HG03064 (cell line): ENCODE results near the gene ALG1.
"Not testable (repeated sequence)": the region's sequence is repeated elsewhere in the genome, so short reads cannot be mapped to it uniquely, and the experiment has no call there.

Experiments used
- ATAC-seq: cut with Tn5 transposase; IDR thresholded peaks from one replicate; pipeline ENCODE4 v1.9.1; 2021; ENCODE audit warnings: low read depth; ENCODE audit not compliant: unreplicated experiment

The ALG1 gene

DNA sequence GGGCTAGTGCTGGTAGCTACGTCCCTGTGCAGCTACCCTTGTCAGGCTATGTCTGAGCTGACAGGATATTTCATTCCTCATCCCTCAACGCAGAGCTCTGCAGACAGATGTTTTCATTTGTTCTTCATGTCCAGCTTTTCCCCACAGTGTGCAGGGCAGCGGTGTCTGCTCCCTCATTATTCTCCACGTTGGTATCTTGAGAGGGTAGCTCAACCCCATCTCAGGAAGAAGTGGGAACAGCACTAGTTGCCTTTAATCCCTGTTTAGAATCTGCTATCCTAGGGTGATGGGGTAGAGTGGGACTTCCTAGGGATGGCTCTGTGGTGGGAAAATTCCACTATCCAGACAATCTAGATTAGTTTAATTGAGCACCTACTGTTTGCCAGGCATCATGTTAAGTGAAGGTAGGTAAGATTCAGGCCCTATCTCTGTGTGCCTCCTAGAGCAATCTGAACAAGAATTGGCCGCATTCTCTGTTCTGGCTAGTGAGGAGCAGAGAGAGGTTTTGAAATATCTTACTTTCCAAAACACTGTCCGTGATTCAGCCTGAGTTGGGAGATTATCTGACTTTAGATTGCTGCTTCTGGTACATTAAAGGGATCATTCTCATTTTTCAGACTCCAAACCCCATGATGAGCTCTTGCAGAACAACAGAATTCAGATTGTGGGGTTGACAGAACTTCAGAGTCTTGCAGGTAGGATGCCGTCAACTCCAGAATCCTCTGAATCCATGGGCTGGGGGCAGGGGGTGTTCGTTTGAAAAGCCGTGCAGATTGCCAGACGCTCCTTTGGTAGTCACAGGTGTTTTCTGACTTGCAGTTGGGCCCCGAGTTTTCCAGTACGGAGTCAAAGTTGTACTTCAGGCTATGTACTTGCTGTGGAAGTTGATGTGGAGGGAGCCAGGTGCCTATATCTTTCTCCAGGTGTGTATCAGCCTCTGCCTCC is 963 bp downstream of the ALG1 start:
- no peak for ATAC-seq

DNA sequence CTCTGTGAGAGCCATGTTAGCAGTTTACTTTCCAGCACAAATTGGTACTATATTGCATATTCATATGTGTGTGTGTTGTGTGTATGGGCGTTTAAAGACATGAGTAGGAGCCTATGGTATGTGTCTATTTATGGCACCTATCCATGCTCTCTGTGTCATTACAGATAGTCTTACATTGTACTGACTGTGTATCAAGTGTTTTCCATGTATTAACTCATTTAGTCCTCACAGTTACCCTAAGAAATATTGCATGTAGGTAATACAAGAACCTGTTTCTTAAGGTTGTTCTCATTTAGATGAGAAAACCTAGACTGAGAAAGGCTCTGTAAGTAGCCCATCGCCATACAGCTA is 1.6 kb downstream of the ALG1 start:
- ATAC-seq = no peak

DNA sequence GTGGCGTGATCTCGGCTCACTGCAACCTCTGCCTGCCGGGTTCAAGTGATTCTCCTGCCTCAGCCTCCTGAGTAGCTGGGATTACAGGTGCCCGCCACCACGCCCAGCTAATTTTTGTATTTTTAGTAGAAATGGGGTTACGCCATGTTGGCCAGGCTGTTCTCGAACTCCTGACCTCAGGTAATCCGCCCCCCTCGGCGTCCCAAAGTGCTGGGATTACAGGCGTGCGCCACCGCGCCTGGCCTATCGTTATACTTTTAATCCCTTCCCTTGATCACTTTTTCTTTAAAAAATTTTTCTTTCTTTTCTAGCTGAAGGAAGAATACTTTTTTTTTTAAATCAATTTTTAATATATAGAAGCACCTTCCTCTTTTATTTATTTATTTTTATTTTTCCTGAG is 2.1 kb downstream of the ALG1 start:
- not testable (repeated sequence) for ATAC-seq

DNA sequence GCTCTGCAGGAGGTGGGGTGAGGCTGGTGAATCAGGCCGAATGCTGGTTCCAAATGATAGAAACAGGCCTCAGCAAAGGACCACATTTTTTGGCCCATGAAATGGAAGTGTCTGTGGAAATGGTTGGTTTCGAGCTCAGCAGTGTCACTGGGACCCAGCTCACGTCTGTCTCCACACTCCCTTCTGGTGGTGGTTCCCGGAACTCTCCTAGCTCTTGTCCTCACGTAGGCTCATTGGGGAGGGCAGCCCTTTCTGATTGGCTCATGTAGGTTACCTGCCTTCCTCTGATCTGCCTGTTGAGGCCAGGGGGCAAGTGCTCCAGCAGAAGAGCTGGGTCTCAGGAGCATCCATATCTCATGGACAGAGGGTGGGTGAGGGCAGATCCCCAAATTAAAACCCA is 4.0 kb downstream of the ALG1 start:
- ATAC-seq = no peak

DNA sequence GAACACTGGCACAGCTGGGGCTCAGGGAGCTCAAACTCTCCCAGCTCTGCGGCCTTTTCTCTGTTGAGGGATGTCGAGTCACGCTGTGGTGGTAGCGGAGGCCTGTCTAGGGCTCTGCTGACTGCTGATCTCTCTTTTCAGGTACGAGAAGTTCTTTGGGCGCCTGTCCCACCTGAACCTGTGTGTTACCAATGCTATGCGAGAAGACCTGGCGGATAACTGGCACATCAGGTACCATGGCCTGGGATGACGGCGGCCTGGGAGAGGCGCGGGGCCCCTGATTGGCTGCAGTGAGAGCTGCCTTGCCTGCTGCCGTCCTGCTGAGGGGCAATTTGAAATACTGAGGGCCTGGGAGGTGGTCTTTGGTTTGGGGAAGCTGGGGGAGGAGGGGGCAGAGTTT is 5.7 kb downstream of the ALG1 start:
- no peak for ATAC-seq

DNA sequence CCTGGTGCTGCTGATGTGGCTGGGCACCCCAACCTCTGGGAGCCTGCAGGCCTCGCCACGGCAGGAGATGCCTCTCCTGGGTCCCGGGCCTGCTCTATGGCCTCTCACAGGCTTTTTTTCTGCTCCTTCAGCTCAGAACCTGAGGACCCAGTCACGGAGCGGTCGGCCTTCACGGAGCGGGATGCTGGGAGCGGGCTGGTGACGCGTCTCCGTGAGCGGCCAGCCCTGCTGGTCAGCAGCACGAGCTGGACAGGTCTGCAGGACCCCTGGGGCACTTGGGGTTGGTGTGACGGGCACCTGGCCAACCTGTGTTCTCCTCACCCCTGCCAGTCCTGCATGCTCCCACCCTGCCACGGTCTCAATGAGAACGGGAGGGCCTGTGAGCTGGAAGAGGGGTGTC is 7.0 kb downstream of the ALG1 start:
- no peak for ATAC-seq

DNA sequence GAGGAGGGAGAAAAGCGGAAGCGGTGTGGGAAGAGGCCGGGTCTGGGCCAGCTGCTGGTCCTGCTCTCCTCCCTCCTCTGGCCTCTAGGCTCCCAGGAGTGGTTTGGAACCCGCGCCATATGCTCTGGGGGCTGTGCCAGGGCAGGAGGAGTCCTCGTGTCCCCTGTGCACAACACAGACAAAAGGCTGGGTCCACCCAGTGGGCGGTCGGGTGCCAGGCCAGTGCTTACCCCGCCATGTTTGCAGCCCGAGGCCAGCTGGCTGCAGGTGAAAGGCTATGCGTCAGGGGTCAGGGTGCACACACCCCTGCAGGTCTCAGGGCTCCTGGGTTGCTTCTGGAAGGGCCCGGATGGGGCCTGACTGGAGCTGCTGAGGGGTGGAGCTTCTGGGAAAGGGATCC is 8.8 kb downstream of the ALG1 start:
- ATAC-seq = not testable (repeated sequence)

DNA sequence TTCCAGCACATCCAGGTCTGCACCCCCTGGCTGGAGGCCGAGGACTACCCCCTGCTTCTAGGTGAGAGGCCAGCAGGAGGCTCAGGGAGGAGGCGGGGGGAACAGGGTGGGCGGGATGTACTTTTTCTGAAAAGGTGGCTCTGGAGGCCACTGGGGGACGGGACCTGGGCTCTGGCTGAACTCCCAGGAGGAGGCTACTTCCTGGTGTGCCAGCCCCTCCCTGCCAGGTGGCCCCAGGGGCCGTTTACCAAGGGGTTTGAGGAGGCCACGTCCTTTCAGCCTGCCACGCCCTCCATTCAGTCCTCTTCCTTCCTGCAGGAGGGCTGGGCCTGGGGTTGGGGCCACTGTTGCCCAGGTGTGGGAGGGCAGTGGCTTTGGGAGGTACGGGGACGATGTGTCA is 9.4 kb downstream of the ALG1 start:
- ATAC-seq = not testable (repeated sequence)

DNA sequence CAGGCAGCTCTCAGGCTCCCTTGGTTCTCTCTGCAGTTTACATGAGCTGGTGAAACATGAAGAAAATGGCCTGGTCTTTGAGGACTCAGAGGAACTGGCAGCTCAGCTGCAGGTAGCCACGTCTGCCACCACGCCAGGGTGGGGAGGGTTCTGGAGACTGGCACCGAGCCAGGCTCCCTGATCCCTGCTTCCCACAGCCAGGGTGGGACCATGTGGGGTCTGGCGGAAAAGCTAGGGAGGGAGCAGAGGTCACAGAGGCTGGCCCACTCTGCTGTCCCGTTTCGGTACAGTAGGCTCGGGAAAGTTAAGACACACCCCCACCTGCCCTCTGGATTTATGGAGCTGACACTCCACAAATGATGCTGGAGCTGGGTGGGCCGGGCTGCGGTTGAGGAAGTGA is 12.0 kb downstream of the ALG1 start:
- not testable (repeated sequence) for ATAC-seq

DNA sequence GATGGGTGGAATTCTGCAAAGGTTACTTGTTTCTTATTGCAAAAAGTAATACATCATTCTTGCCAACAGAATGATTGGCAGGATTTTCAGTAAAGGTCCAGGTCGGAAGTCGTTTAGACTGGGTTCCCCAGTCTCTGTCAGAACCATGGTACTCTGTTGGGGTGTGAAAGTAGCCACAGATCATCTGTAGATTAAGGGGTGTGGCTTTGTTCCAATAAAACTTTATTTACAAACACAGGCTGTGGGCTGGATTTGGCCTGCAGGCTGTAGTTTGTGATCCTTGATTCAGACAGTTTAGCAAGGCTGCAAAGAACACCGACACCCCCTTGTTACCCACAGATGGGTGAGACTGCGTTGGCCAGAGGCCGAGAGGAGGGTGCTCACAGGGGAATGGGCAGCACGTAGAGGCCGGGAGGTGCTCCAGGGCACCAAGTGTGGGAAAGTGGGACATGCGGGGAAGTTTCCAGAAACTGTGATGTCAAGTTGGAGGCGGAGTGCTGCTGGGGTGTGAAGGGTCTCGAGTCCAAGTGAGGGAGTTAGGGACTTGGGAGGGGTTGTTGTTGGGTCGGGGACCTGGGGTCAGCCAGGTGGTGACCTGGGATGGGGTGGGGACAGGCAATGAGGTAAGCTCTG is 12.6 kb downstream of the ALG1 start:
- not testable (repeated sequence) for ATAC-seq

DNA sequence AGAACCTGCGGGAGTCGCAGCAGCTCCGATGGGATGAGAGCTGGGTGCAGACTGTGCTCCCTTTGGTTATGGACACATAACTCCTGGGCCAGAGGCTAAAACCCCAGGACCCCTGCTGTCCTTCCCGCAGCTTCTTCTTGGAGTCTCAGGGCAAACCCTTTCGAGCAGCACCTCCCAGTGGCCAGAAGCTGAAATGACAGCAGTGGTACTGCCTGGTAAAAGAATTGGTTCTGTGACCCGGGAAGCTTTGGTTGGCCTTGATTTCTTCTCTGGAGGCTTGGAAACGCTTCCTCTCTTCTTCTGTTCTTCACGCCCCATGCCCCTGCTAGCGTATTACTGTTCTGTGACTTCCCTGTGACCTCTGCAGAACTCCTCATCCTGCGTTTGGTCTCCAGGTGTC is 13.2 kb downstream of the ALG1 start:
- not testable (repeated sequence) for ATAC-seq

DNA sequence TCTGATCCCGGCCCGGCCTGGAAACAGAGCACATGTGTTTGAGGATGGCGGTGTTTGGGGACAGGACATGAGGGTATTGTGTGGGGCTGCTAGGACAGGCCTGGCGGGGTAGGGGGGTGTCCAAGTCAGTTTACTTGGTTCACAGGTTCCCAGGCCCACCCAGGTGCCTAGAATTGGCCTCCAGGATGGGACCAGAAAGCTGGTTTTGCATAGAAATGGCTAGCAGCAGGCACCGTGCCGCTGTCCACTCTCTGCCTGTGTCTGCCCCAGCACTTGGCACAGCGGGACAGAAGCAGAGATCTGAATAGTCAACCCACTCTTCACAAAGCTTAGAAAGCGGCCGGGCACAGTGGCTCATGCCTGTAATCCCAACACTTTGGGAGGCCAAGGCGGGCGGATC is 14.1 kb downstream of the ALG1 start:
- not testable (repeated sequence) for ATAC-seq

DNA sequence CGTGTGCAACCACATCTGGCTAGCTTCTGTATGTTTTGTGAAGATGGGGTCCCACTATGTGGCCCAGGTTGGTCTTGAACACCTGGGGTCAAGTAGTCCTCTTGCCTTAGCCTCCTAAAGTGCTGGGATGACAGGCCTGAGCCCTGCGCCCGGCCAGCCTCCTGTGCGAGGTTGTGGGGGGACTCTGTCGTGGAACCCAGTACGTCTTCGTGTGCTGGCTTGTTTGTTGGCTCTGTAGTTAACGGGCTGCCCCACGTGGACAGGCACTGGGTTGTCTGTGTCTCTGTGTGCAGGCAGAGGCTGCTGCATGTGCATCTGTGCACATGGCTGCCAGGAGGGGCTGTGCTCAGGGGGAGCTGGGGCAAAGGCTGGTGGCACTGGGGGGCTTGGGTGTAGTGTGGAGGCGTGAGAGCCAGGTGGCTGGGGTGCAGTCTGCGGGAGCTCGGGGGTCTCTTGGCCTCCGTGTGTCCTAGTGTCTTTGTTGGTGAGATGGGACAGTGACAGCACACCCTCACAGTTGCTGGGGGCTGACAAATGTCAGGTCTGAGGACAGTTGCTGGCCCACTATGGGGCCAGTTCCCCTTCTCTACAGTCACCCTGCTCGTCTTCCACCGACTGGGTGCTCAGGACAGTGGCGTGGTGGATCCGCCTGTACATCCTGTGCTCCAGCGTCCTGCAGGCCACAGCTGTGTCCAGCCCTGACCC is 16.6 kb downstream of the ALG1 start:
- ATAC-seq = not testable (repeated sequence)

DNA sequence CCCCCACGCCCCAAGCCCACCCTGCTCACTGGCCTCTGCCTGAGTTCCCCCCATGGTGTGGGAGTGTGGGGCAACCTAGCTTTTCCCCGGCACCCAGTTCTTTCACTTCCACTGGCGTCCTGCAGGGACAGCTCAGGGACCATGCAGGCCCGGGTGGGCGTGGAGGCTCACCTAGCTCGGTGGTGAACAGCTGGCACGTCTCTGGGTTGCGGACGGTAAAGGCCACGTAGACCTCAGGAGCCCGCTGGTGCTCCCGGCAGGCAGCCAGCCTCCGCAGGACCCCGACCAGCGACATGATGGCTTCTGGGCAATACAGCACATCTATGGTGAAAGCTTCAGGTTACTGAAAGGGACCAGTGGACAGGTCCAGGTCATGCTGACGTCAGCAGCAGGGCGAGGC is 17.3 kb downstream of the ALG1 start:
- not testable (repeated sequence) for ATAC-seq

DNA sequence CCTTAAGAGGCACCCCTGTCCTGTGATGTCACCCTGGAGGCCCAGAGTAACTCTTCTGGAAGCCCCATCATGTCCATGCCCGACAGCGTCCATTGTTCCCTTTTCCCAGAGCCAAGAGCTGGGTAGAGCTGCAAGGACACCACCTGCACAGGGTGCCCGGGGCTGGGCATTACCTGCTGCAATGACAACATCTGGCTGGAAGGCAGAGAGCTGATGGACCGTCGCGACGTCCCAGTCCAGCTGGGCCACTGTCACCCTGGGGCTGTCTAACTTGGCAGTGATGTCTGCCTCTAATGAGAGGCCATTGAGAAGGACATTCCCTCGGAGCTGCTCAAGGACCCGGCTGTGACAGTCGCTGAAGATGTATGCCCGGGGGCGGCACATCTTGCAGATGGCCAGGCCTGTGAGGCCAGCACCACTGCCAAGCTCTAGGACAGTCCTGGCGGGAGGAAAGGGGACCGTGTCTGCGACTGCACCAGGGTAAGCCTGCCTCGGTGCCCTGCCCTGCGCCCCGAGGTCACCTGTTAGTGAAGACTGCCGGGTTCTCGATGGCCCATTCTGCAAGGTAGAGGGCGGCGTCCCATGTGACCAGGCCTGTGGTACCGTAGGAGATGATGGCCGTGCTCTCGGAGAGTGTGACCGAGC is 18.4 kb downstream of the ALG1 start:
- ATAC-seq = not testable (repeated sequence)

DNA sequence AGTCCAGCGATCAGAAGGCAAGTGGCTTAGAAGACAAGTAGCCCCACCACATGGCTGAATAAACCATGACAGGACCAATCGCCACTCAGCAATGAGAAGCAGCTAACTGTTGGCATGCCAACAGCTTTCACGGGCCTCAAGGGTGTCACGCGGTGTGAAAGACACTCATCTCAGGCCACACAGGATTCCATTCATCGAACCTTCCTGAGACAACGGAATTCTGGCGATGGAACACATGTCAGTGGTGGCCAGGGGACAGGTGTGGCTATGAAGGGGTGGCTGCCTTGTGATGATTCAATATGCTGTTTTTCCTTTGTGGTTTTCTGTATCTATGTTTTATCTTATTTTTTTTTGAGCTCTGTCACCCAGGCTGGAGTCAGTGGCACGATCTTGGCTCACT is 18.9 kb downstream of the ALG1 start:
- not testable (repeated sequence) for ATAC-seq

DNA sequence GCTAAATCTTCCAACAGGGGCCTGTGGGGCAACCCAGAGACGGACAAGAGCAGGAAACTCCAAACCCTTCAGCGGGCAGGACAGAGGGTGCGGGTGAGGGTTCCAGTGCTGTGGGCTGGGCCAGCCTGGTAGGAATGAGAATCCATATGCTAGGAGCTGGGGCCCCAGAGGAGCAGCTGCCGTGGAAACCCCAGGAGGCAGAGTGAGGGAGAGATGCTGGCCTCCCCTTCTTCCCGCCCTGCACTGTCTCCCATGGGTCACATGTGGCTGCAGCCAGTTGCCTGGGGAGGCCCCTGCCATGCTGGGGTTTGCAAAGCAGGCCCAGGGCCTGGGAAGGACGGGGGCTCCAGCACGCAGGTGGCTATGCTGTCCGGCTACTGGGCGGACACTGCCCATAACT is 21.4 kb downstream of the ALG1 start:
- ATAC-seq = not testable (repeated sequence)

DNA sequence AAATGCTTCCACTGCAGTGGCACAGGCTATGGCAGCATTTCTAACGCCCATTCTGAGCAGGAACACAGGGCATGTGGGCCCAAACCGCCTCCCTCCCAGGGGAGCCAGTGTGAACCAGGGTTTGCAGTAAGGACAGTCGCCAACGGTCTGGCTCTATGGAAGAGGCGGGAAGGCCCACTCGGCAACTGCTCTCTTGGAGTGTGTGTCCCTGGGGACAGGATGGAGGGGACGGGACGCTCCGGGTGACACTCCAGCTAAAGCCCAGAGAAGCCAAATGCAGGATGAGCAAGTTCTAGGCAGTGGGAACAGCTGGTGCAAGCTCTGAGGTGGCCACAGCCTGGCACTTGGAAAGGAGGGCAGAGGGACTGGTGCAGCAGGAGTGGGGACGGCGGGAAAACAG is 22.1 kb downstream of the ALG1 start:
- ATAC-seq = not testable (repeated sequence)

DNA sequence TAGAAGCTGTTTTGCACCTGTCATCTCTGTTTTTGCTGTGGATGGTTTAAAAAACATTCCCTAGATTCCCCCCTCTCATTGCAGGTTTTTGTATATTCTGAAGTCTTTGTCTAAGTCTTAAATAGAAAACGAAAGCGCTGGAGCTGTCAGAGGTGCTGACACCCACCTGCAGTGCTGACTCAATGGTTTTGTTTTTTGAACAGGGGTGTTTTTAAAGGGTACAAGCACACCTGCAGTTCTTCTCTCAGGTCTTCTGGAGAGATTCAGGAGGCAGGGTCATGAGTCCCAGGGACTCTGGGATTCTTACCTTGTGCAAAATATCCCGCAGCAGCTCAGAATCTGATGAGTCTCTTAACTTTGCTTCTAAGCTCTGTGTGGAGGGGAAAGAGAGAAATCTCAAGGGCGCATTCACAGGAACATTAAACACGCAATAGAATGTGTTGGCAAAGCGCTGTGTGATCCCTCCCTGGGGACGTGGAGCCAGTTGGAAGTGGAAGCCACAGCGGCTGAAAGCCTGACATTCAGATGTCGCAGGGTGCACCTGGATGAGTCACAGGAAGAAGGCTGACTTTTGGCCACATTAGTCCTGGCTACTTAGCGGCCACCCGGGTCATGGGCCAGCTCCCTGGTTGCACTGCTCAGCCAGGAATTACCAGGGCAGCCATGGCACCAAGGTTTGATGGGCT is 23.6 kb downstream of the ALG1 start:
- not testable (repeated sequence) for ATAC-seq

DNA sequence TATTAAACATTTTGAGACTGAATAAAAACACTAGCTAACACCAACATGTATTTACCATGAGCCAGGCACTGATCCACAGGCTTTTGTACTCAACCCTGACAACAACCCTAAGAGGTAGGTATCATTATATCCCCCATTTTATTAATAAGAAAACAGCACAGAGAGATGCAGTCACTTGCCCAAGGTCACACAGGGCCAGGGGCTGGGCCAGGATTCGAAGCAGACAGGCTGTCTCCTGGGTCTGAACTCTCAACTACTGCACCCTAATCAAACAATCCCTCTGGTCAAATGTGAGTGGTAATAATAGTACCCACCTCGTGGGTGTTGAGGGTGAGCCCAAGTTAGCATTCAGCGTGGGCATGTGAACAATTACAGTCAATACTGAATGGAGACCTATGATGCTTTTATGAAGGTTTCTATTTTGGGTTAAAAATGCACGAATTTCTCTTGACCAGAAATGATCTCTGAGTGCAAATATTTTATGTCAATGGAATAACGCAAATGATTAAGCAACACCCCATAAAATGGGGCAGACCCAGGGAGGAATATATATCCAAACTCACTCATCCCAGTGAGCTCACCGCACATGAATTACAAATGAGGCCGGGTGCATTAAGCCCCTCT is 24.9 kb downstream of the ALG1 start:
- ATAC-seq = not testable (repeated sequence)
